WTC11 (cell line): ENCODE results near the gene ARVCF. TPM values are rescaled to one million over a fixed set of nuclear protein-coding genes. Genes with fewer than 3 reads are reported as not detected.

Experiments used
- ATAC-seq: fragments of 200-7000 bp; cut with Tn5 transposase; 2 replicates; pipeline ENCODE4 v1.10.0; 2021; ENCODE audit warnings: mild to moderate bottlenecking, moderate library complexity
- CTCF ChIA-PET: fragments of 300-600 bp; sonication (Branson Sonifier 250); formaldehyde crosslinking; loops from one replicate; lab custom pipeline; 2021; ENCODE audit warnings: antibody characterized with exemption; lab: Charles Lee
- POLR2A ChIA-PET: fragments of 350-600 bp; sonication (Branson Sonifier 250); formaldehyde crosslinking; loops from one replicate; lab custom pipeline; 2021; ENCODE audit warnings: antibody characterized with exemption; lab: Charles Lee
- DNase-seq: peaks from one replicate; pipeline ENCODE4 v3.0.0; 2021; ENCODE audit warnings: low spot score
- H3K27ac Mint-ChIP-seq: 2 replicates; pipeline ENCODE4 v1.8.0; 2021; ENCODE audit warnings: mixed read lengths
- H3K27me3 Mint-ChIP-seq: 2 replicates; pipeline ENCODE4 v1.8.0; 2021; ENCODE audit warnings: low read depth, mild to moderate bottlenecking, moderate library complexity, mixed read lengths
- H3K36me3 Mint-ChIP-seq: 2 replicates; pipeline ENCODE4 v1.8.0; 2021; ENCODE audit warnings: mixed read lengths
- H3K4me1 Mint-ChIP-seq: 2 replicates; pipeline ENCODE4 v1.8.0; 2022; ENCODE audit warnings: mixed read lengths
- H3K4me3 Mint-ChIP-seq: 2 replicates; pipeline ENCODE4 v1.8.0; 2021; ENCODE audit warnings: mild to moderate bottlenecking, moderate library complexity, mixed read lengths
- H3K9me3 Mint-ChIP-seq: 2 replicates; pipeline ENCODE4 v1.8.0; 2021; ENCODE audit warnings: mixed read lengths
- AFF4 ChIP-seq: sonication (generic); formaldehyde crosslinking; IDR thresholded peaks from 2 replicates; pipeline ENCODE4 v1.8.1; 2023; ENCODE audit warnings: mild to moderate bottlenecking, missing genetic modification reagents, borderline replicate concordance
- GTF2I ChIP-seq: fragments of 250-450 bp; sonication (Bioruptor Pico); conservative IDR thresholded peaks from 2 replicates; pipeline ENCODE4 v1.4.0; 2021; ENCODE audit warnings: mild to moderate bottlenecking
- NFATC4 ChIP-seq: fragments of 250-450 bp; sonication (Bioruptor Pico); IDR thresholded peaks from 2 replicates; pipeline ENCODE4 v1.9.0; 2021; ENCODE audit warnings: mild to moderate bottlenecking
- PRRX2 ChIP-seq: fragments of 250-450 bp; sonication (Bioruptor Pico); IDR thresholded peaks from 2 replicates; pipeline ENCODE4 v1.8.0; 2021; ENCODE audit warnings: mild to moderate bottlenecking
- RORB ChIP-seq: fragments of 250-450 bp; sonication (Bioruptor Pico); IDR thresholded peaks from 2 replicates; pipeline ENCODE4 v1.9.0; 2021; ENCODE audit warnings: mild to moderate bottlenecking
- USF1 ChIP-seq: sonication (generic); formaldehyde crosslinking; IDR thresholded peaks from 2 replicates; pipeline ENCODE4 v1.8.0; 2022; ENCODE audit warnings: mild to moderate bottlenecking, missing genetic modification reagents
- ZNF281 ChIP-seq: sonication (generic); formaldehyde crosslinking; IDR thresholded peaks from 2 replicates; pipeline ENCODE4 v1.8.0; 2023; ENCODE audit warnings: mild to moderate bottlenecking, missing genetic modification reagents
- microRNA-seq: library from miRNA; unstranded; fragments of <30 nt; microRNA quantifications from one replicate; pipeline ENCODE4 v1.2.0, GENCODE V29; 2022; ENCODE audit warnings: borderline number of aligned reads
- total RNA-seq: library from RNA; stranded (reverse); gene quantifications from 3 replicates; pipeline ENCODE4 v1.2.3, GENCODE V29; 2021
- TF ChIP-seq, protein P1 (sequence below): fragments of 250-450 bp; sonication (Bioruptor Pico); IDR thresholded peaks from 2 replicates; pipeline ENCODE4 v1.9.0; 2021; ENCODE audit warnings: moderate library complexity, mild to moderate bottlenecking, inconsistent platforms, borderline replicate concordance

Gene ARVCF
- total RNA-seq, 1 experiment from 2014 or later, result 65.4 TPM

GRCh38 chr22:19921544-19922081, 95.0 kb downstream of the ARVCF start:
- Mint-ChIP-seq H3K4me3 (no peak overlapping the region), H3K27me3 (no peaks in the 10 kb centered on the region), H3K36me3 (no peaks in the 10 kb centered on the region), H3K4me1 (no peaks in the 10 kb centered on the region), H3K9me3 (no peaks in the 10 kb centered on the region), H3K27ac (no peak overlapping the region; the same call in 1 of the 2 replicates)
- no peak for DNase-seq
- CTCF ChIA-PET, result interaction anchor here (2.1 kb wide), 1 partner anchor 12 kb away, joined by 13 read pairs; no protein-coding TSS in a partner anchor
- no peak for TF ChIP-seq GTF2I (CRISPR knock-in tag)
- TF ChIP-seq RORB (CRISPR knock-in tag), result no peak
- TF ChIP-seq, protein P1, sequence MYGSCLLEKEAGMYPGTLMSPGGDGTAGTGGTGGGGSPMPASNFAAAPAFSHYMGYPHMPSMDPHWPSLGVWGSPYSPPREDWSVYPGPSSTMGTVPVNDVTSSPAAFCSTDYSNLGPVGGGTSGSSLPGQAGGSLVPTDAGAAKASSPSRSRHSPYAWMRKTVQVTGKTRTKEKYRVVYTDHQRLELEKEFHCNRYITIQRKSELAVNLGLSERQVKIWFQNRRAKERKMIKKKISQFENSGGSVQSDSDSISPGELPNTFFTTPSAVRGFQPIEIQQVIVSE (CRISPR knock-in tag), result no peak
- no peak for TF ChIP-seq USF1 (CRISPR knock-in tag)
- no peak for TF ChIP-seq AFF4 (CRISPR knock-in tag)
- no peak for TF ChIP-seq ZNF281 (CRISPR knock-in tag)
- no peak for TF ChIP-seq PRRX2 (CRISPR knock-in tag)
- no peak for TF ChIP-seq NFATC4 (CRISPR knock-in tag)
- POLR2A ChIA-PET, result interaction anchor here (0.7 kb wide), 1 partner anchor 24 kb away, joined by 4 read pairs; no protein-coding TSS in a partner anchor
- no peak for ATAC-seq

Small RNA genes within 50 kb of the gene (microRNA-seq; reads per million reads assigned to microRNA genes)
- gene MIR185 (236 reads per million, percentile 76 among the genes with 10 or more reads in this experiment), gene MIR4761 (not detected)

Other genes starting within 250 kb of the ARVCF start
- gene GNB1L, start 161.9 kb downstream of the ARVCF start, total RNA-seq, result 18.0 to 21.7 TPM (median 19.4 TPM) in 3 replicates
- 19.2 to 21.5 TPM (median 20.6 TPM) in 3 replicates for gene RTL10, start 161.9 kb downstream of the ARVCF start, total RNA-seq
- 30.8 to 38.0 TPM (median 36.1 TPM) in 3 replicates for gene COMT, start 75.1 kb downstream of the ARVCF start, total RNA-seq
- gene TXNRD2, start 75.0 kb downstream of the ARVCF start, total RNA-seq, result 15.9 to 18.8 TPM (median 18.8 TPM) in 3 replicates
- gene TANGO2, start 4.3 kb upstream of the ARVCF start, total RNA-seq, result 13.2 to 16.8 TPM (median 14.8 TPM) in 3 replicates
- 39.5 to 55.0 TPM (median 41.2 TPM) in 3 replicates for gene DGCR8, start 63.4 kb upstream of the ARVCF start, total RNA-seq
- gene RANBP1, start 99.3 kb upstream of the ARVCF start, total RNA-seq, result 379 to 443 TPM (median 400 TPM) in 3 replicates
- 52.0 to 68.6 TPM (median 53.7 TPM) in 3 replicates for gene TRMT2A, start 100.4 kb upstream of the ARVCF start, total RNA-seq
- gene ZDHHC8, start 115.0 kb upstream of the ARVCF start, total RNA-seq, result 72.3 to 79.7 TPM (median 77.6 TPM) in 3 replicates
- not detected in 3 replicates for gene CCDC188, start 134.2 kb upstream of the ARVCF start, total RNA-seq